PFSK-1 (cell line): ENCODE results near the gene CNTFR.

Experiments used
- FOXP2 ChIP-seq: optimal IDR thresholded peaks from 2 replicates; pipeline ENCODE3; 2011; ENCODE audit warnings: borderline replicate concordance, control low read depth, inconsistent platforms; ENCODE audit not compliant: insufficient read depth; ENCODE audit errors: extremely low read length, extremely low read depth
- POLR2AphosphoS5 ChIP-seq: IDR thresholded peaks from 2 replicates; pipeline ENCODE4 v1.6.1; 2012; ENCODE audit warnings: low read depth, mild to moderate bottlenecking, control low read depth, low read length, moderate library complexity
- SIN3A ChIP-seq: IDR thresholded peaks from 2 replicates; pipeline ENCODE4 v1.6.1; 2012; ENCODE audit warnings: mild to moderate bottlenecking, low read length, moderate library complexity, borderline replicate concordance; ENCODE audit not compliant: insufficient read depth
- TAF1 ChIP-seq: IDR thresholded peaks from 2 replicates; pipeline ENCODE4 v1.6.1; 2012; ENCODE audit warnings: low read length, control low read depth, borderline replicate concordance; ENCODE audit not compliant: insufficient read depth
- TF ChIP-seq, protein P1 (sequence below), 2 experiments: IDR thresholded peaks; 2 replicates each; pipeline versions ENCODE4 v1.6.1 to v1.8.0; 2011 to 2012; ENCODE audit warnings: low read depth in 2 of 2, low read length in 2 of 2, control low read depth in 1 of 2, inconsistent platforms in 1 of 2, mild to moderate bottlenecking in 1 of 2, moderate library complexity in 1 of 2; ENCODE audit not compliant: insufficient read depth in 1 of 2

- TF ChIP-seq POLR2AphosphoS5 (no peak), SIN3A (no peak), FOXP2 (no peak), TAF1 (no peak)
- TF ChIP-seq, protein P1, sequence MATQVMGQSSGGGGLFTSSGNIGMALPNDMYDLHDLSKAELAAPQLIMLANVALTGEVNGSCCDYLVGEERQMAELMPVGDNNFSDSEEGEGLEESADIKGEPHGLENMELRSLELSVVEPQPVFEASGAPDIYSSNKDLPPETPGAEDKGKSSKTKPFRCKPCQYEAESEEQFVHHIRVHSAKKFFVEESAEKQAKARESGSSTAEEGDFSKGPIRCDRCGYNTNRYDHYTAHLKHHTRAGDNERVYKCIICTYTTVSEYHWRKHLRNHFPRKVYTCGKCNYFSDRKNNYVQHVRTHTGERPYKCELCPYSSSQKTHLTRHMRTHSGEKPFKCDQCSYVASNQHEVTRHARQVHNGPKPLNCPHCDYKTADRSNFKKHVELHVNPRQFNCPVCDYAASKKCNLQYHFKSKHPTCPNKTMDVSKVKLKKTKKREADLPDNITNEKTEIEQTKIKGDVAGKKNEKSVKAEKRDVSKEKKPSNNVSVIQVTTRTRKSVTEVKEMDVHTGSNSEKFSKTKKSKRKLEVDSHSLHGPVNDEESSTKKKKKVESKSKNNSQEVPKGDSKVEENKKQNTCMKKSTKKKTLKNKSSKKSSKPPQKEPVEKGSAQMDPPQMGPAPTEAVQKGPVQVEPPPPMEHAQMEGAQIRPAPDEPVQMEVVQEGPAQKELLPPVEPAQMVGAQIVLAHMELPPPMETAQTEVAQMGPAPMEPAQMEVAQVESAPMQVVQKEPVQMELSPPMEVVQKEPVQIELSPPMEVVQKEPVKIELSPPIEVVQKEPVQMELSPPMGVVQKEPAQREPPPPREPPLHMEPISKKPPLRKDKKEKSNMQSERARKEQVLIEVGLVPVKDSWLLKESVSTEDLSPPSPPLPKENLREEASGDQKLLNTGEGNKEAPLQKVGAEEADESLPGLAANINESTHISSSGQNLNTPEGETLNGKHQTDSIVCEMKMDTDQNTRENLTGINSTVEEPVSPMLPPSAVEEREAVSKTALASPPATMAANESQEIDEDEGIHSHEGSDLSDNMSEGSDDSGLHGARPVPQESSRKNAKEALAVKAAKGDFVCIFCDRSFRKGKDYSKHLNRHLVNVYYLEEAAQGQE (IDR thresholded peaks at IDR 0.05; ENCODE audit: insufficient read depth in 1 of 2, low read depth in 2 of 2, low read length in 2 of 2), result no peak
Observed at GRCh38 chr9:34570376-34570775, 19.1 kb downstream of the CNTFR start.
